K562 (cell line): Measurements from ENCODE around the gene TAP2. TPM values are rescaled to one million over a fixed set of nuclear protein-coding genes. Genes with fewer than 3 reads are reported as not detected.

Experiments
- ATAC-seq: fragments of 200-7000 bp; cut with Tn5 transposase; 3 replicates; pipeline ENCODE4 v1.9.1; 2020; ENCODE audit warnings: moderate library complexity
- BruUV-seq: library from RNA; stranded (reverse); fragments of 400-500 nt; replicated peaks from 2 replicates; lab custom pipeline; 2021; lab: Mats Ljungman, UMichigan
- CTCF ChIA-PET: fragments of 300-600 bp; formaldehyde crosslinking; extraction: SDS; loops from one replicate; lab custom pipeline; 2021; ENCODE audit warnings: low intra/inter-chr PET ratio; lab: Yijun Ruan, JAX
- POLR2A ChIA-PET: fragments of 300-600, 350-650 bp; sonication (Branson Sonifier 250); formaldehyde crosslinking; extraction: SDS; loops from one replicate; lab custom pipeline; 2021; ENCODE audit warnings: antibody characterized with exemption, inconsistent platforms; lab: Yijun Ruan, JAX
- DNase-seq, 4 experiments: peaks; one replicate each; pipeline versions ENCODE4 v3.0.0 to v3.0.0-alpha.2; 2011 to 2018; ENCODE audit warnings: low spot score in 3 of 4, mixed read lengths in 3 of 4; ENCODE audit errors: extremely low read depth in 1 of 4
- FAIRE-seq: peaks from 2 replicates; lab custom pipeline; 2011; peaks lifted over from hg19 to GRCh38; lab: Jason Lieb, UNC
- H2AFZ ChIP-seq: 2 replicates; pipeline ENCODE4 v1.6.0; 2011; ENCODE audit warnings: low read depth, low read length, control low read depth, inconsistent platforms
- H3K27ac ChIP-seq: fragments of 200-600 bp; 3 replicates; pipeline ENCODE4 v1.8.0; 2011; ENCODE audit warnings: low read depth, mild to moderate bottlenecking, control low read depth, inconsistent platforms, low read length, moderate library complexity, mixed read lengths; ENCODE audit errors: extremely low read depth
- H3K27me3 ChIP-seq, 2 experiments: fragments of 300-600 bp in 1 of 2; 2 replicates in 1 of 2; 3 replicates in 1 of 2; pipeline versions ENCODE4 v1.6.0 to v1.8.0; 2011; ENCODE audit warnings: inconsistent platforms in 2 of 2, low read length in 2 of 2, mild to moderate bottlenecking in 1 of 2, mixed read lengths in 1 of 2, moderate library complexity in 1 of 2; ENCODE audit not compliant: control insufficient read depth in 2 of 2, insufficient read depth in 2 of 2
- H3K36me3 ChIP-seq: fragments of 300-600 bp; 3 replicates; pipeline ENCODE4 v1.8.0; 2011; ENCODE audit warnings: mild to moderate bottlenecking, low read length, inconsistent platforms; ENCODE audit not compliant: control insufficient read depth, insufficient read depth
- H3K4me1 ChIP-seq, 2 experiments: fragments of 200-600 bp in 1 of 2; replicated peaks in 1 of 2; 2 replicates in 1 of 2; 3 replicates in 1 of 2; pipeline versions ENCODE4 v1.5.1 to v1.8.0; 2011; ENCODE audit warnings: inconsistent platforms in 2 of 2, low read length in 2 of 2, mild to moderate bottlenecking in 1 of 2, mixed read lengths in 1 of 2, moderate library complexity in 1 of 2; ENCODE audit not compliant: control insufficient read depth in 2 of 2, insufficient read depth in 2 of 2
- H3K4me2 ChIP-seq: 2 replicates; pipeline ENCODE4 v1.6.1; 2011; ENCODE audit warnings: low read length, control low read depth, inconsistent platforms, mixed read lengths; ENCODE audit not compliant: insufficient read depth
- H3K4me3 ChIP-seq: fragments of 200-600 bp; sonication (generic), shearing (Covaris generic); 2 replicates; pipeline ENCODE4 v1.5.1; 2016; ENCODE audit warnings: control low read depth, inconsistent platforms
- H3K79me2 ChIP-seq: fragments of 200-600 bp; 3 replicates; pipeline ENCODE4 v1.8.0; 2011; ENCODE audit warnings: low read length, inconsistent platforms; ENCODE audit not compliant: control insufficient read depth, insufficient read depth
- H3K9ac ChIP-seq, 2 experiments: 2 replicates each; pipeline versions ENCODE4 v1.6.0 to v1.6.1; 2011; ENCODE audit warnings: low read depth in 2 of 2, low read length in 2 of 2, control low read depth in 1 of 2, inconsistent platforms in 1 of 2, mild to moderate bottlenecking in 1 of 2, mixed read lengths in 1 of 2; ENCODE audit not compliant: insufficient read depth in 1 of 2
- H3K9me1 ChIP-seq: one replicate; pipeline ENCODE4 v1.6.0; 2011; ENCODE audit warnings: inconsistent platforms, mild to moderate bottlenecking, low read length, moderate library complexity; ENCODE audit not compliant: control insufficient read depth, insufficient read depth
- H3K9me3 ChIP-seq: replicated peaks from 2 replicates; pipeline ENCODE4 v1.5.1; 2011; ENCODE audit warnings: low read depth, low read length, inconsistent platforms; ENCODE audit not compliant: control insufficient read depth, insufficient read depth
- H4K20me1 ChIP-seq: replicated peaks from 2 replicates; pipeline ENCODE4 v1.6.1; 2011; ENCODE audit warnings: low read length, inconsistent platforms, mixed read lengths; ENCODE audit not compliant: control insufficient read depth, insufficient read depth
- ADNP ChIP-seq: fragments of 200-800 bp; sonication (Bioruptor generic); IDR thresholded peaks from 2 replicates; pipeline ENCODE4 v1.6.1; 2016; ENCODE audit warnings: missing genetic modification characterization, missing compliant biosample characterization
- BMI1 ChIP-seq: fragments of 150-350 bp; IDR thresholded peaks from 2 replicates; pipeline ENCODE4 v1.6.1; 2014; ENCODE audit warnings: low read length
- HCFC1 ChIP-seq: IDR thresholded peaks from 2 replicates; pipeline ENCODE4 v1.6.1; 2012; ENCODE audit warnings: low read depth, low read length, improper control_type of control experiment
- MIER1 ChIP-seq: fragments of 450-650 bp; IDR thresholded peaks from 2 replicates; pipeline ENCODE4 v1.6.1; 2016; ENCODE audit warnings: antibody characterized with exemption, mild to moderate bottlenecking, low read depth
- NFXL1 ChIP-seq: fragments of 450-650 bp; formaldehyde crosslinking; IDR thresholded peaks from 2 replicates; pipeline ENCODE4 v1.4.0; 2021; ENCODE audit warnings: mild to moderate bottlenecking
- POLR2H ChIP-seq: IDR thresholded peaks from 2 replicates; pipeline ENCODE4 v1.6.1; 2016; ENCODE audit warnings: missing genetic modification characterization, low read depth, mild to moderate bottlenecking, control low read depth, missing compliant biosample characterization, moderate library complexity
- SETDB1 ChIP-seq: IDR thresholded peaks from one replicate; pipeline ENCODE4 v1.6.1; 2012; ENCODE audit warnings: low read length, control low read depth, inconsistent platforms
- SRF ChIP-seq, 2 experiments: fragments of 250-450, 450-650 bp in 1 of 2; sonication (Bioruptor Pico) in 1 of 2; sonication (generic) in 1 of 2; formaldehyde crosslinking; IDR thresholded peaks; 2 replicates each; pipeline versions ENCODE4 v1.5.0 to v1.5.1; 2020 to 2022; ENCODE audit warnings: mild to moderate bottlenecking in 1 of 2, missing genetic modification reagents in 1 of 2
- TFAM ChIP-seq: fragments of 250-450 bp; sonication (Bioruptor Pico); conservative IDR thresholded peaks from 2 replicates; pipeline ENCODE4 v1.5.0; 2021; ENCODE audit warnings: mild to moderate bottlenecking, moderate library complexity
- THAP12 ChIP-seq: fragments of 250-450 bp; sonication (Bioruptor Pico); IDR thresholded peaks from 2 replicates; pipeline ENCODE4 v1.9.0; 2021; ENCODE audit warnings: mild to moderate bottlenecking, inconsistent platforms
- WGBS: fragments of 100-300 bp; shearing (Covaris generic); methylation state at CpG from one replicate; pipeline ENCODE4 v1.1.6; 2016; ENCODE audit warnings: low coverage, mixed read lengths; ENCODE audit not compliant: insufficient coverage; ENCODE audit errors: missing lambda C conversion rate; 5-methylcytosine and 5-hydroxymethylcytosine counted together
- in situ Hi-C: fragments of 300-500 bp; cut with MboI; formaldehyde crosslinking; loops from 4 replicates; pipeline ENCODE4 v1.15.0; 2018; ENCODE audit warnings: inconsistent platforms, mixed read lengths
- intact Hi-C: fragments of 100-400 bp; cut with micrococcal nuclease; formaldehyde crosslinking; loops from 2 replicates; pipeline ENCODE4 v1.14.2; 2022
- polyA plus RNA-seq, 8 experiments: library from polyadenylated mRNA; depleted of rRNA in 4 of 8; stranded (reverse) in 5 of 8; unstranded in 3 of 8; fragments of >200 nt; fragmentation: Nextera tagmentation in 2 of 8; fragmentation: Illumina TruSeq in 1 of 8; extraction: Ambion mirVana in 2 of 8; extraction: Trizol in 1 of 8; gene quantifications; 2 replicates each; pipeline versions ENCODE4 v1.2.1 to v1.2.3, GENCODE V29; 2011 to 2014; ENCODE audit warnings: inconsistent platforms in 1 of 8, missing spikeins in 1 of 8
- total RNA-seq, 7 experiments: library from RNA; depleted of rRNA in 6 of 7; stranded (reverse); fragments of >200 nt in 6 of 7; fragmentation: Illumina TruSeq in 2 of 7; extraction: Trizol in 2 of 7; gene quantifications; 2 replicates each; pipeline versions ENCODE4 v1.2.1 to v1.2.3, GENCODE V29; 2011 to 2021; ENCODE audit warnings: low replicate concordance in 1 of 7

Gene TAP2
- total and polyA plus RNA-seq, 9 of the 15 experiments (the other 6 are each of a cell fraction or from before 2014, with no cell fraction given): 2.0 to 53.5 (median 19.6) TPM

- TF ChIP-seq THAP12 (CRISPR knock-in tag) (no peak), BMI1 (no peak)
Observed at GRCh38 chr6:32842021-32842650, 3.6 kb upstream of the TAP2 start (continued).

GRCh38 chr6:32840604-32841246 is 2.2 kb upstream of the TAP2 start:
- H3K9me3 ChIP-seq: no peaks in the 10 kb centered on the region
- no peak overlapping the region for H3K9ac ChIP-seq
- intact Hi-C loops: no loop called here
- 49% methylated on average over 9 of the region's 9 CpGs for whole genome bisulfite sequencing
- CTCF ChIA-PET: interaction anchor here (0.9 to 6.6 kb wide), 2 partner anchors 13 to 27 kb away, joined by 6 to 66 read pairs; partner anchors contain the start of genes PSMB9 and TAP1
- no peaks in the 10 kb centered on the region for H4K20me1 ChIP-seq
- peaks cover 11% of the 10 kb centered on the region; the same call in 2 of the 3 replicates for H3K79me2 ChIP-seq
- POLR2A ChIA-PET: interaction anchor here (0.8 to 5.1 kb wide), 2 partner anchors 16 to 448 kb away, joined by 4 to 56 read pairs; partner anchors contain the start of genes PSMB9, TAP1 and WDR46
- H3K4me1 ChIP-seq: peaks cover 9 to 22% of the 10 kb centered on the region in 2 experiments; a peak in 4 of 5 replicates
- no peak overlapping the region for H3K4me2 ChIP-seq
- peaks cover 0 to 12% of the 10 kb centered on the region in 2 experiments; a peak in 2 of 5 replicates for H3K27me3 ChIP-seq
- ATAC-seq (no peak), FAIRE-seq (no peak), DNase-seq (no peak)
- H3K4me3 ChIP-seq: no peak overlapping the region
- TF ChIP-seq POLR2H (tag) (no peak), MIER1 (no peak), TFAM (CRISPR knock-in tag) (no peak), SRF (CRISPR knock-in tag; IDR thresholded peaks at IDR 0.05) (no peak), HCFC1 (no peak), ADNP (tag) (no peak), NFXL1 (CRISPR knock-in tag) (no peak), SETDB1 (no peak)
- no peak overlapping the region for H3K27ac ChIP-seq
- peaks cover 12% of the 10 kb centered on the region; the same call in 2 of the 3 replicates for H3K36me3 ChIP-seq
- H2AFZ ChIP-seq: peak overlapping the region; percentile 25; the same call in 1 of the 2 replicates
- in situ Hi-C loops: no loop called here
- no TSS peak for BruUV-seq
- H3K9me1 ChIP-seq: no peaks in the 10 kb centered on the region
